GM12865 (cell line): Measurements from ENCODE around the gene ZMYND12.

Experiments
- DNase-seq: peaks from one replicate; pipeline ENCODE4 v3.0.0; 2010; ENCODE audit warnings: low read depth
- H3K4me3 ChIP-seq: 2 replicates; pipeline ENCODE4 v1.5.1; 2011; ENCODE audit warnings: mild to moderate bottlenecking, low read depth, low read length, control low read depth
- TF ChIP-seq, protein P1 (sequence below): IDR thresholded peaks from 2 replicates; pipeline ENCODE4 v1.5.1; 2011; ENCODE audit warnings: low read length, control low read depth, low read depth, inconsistent platforms; ENCODE audit not compliant: insufficient read depth; ENCODE audit errors: missing control alignments

ZMYND12 gene

DNA sequence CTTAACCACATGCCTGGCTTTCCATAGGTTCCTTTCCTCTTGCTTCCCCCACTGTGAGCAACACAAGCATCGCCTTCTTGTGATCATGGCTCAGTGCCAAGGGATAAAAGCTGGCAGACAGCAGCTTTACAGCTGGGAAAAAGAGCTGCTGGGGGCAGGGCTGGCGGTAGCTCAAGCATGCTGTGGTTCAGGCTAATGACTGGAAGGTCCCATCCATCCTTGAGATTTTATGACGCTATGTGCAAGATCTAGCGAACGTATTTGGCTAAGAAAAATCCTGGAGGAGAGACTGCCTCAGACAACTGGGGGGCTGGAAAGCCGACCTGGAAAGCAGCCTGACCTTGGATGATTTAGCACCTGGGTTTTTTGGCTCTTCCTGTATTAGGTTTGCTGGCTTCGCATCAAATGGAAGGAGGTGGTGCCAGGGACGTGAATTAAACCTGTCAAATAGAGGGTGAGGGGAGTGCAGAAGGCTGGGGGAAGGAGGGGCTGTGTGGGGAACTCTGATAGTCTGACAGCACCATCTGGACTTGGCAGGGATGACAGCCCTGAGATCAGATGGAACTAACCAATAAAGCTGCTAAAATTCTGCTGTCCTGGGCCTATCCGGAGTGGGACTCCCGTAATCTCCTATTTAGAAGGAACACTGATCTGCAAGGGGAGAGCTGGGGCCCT, 34.8 kb downstream of the ZMYND12 start:
- TF ChIP-seq, protein P1, sequence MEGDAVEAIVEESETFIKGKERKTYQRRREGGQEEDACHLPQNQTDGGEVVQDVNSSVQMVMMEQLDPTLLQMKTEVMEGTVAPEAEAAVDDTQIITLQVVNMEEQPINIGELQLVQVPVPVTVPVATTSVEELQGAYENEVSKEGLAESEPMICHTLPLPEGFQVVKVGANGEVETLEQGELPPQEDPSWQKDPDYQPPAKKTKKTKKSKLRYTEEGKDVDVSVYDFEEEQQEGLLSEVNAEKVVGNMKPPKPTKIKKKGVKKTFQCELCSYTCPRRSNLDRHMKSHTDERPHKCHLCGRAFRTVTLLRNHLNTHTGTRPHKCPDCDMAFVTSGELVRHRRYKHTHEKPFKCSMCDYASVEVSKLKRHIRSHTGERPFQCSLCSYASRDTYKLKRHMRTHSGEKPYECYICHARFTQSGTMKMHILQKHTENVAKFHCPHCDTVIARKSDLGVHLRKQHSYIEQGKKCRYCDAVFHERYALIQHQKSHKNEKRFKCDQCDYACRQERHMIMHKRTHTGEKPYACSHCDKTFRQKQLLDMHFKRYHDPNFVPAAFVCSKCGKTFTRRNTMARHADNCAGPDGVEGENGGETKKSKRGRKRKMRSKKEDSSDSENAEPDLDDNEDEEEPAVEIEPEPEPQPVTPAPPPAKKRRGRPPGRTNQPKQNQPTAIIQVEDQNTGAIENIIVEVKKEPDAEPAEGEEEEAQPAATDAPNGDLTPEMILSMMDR, result no peak
- no peak for DNase-seq
- H3K4me3 ChIP-seq, result no peak overlapping the region

DNA sequence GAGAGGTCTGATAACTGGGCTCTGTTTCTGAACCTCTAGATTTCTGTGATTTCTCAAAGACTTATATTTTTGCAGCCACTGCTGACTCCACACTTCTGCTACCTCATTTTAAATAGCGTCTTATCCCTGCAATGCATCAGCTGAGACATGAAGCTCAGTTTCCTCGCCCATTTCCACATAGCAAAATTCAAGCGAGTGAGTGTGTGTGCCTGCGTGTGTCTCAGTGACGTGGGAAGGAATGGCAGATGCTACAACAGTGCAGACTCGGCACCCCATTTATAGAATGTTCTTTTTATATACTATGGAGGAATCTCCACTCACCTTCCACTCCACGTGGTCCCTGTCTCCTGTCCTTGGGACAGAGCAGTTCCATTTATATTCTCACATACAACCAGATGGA, 35.7 kb downstream of the ZMYND12 start:
- no peak for DNase-seq
- TF ChIP-seq, protein P1, result no peak
- H3K4me3 ChIP-seq, result no peak overlapping the region

DNA sequence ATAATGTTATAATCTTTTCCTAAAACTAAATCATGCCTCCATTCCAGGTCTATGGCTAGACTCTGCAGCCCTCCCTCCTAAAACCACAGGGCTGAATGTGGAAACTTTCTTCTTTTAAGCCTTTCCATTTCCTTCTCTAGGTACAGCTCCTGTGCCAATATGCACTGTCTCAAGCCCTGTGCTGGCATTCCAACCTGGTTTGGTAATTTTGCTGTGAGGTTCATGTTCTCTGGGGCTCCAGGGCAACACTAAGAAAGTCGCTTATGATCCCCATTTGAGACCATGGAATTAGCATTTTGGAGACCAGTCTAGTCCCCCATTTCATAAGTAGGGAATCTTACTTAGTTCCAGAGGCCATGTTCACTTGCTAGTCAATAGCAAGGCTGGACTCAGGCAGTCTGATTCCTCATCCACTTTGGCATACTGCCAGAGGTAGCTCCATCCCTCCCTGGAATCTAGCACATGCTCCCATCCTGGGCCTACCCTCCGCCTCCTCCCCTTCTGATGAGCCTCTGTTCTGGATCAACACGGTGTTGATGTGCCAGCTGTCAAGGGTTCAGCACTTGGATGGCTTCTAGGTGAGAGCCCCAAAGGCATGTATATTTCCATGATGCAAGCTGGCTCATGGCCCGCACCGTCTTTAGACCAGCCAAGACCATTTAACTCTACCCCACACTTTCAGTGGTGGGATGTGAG, 36.5 kb downstream of the ZMYND12 start:
- no peak for DNase-seq

DNA sequence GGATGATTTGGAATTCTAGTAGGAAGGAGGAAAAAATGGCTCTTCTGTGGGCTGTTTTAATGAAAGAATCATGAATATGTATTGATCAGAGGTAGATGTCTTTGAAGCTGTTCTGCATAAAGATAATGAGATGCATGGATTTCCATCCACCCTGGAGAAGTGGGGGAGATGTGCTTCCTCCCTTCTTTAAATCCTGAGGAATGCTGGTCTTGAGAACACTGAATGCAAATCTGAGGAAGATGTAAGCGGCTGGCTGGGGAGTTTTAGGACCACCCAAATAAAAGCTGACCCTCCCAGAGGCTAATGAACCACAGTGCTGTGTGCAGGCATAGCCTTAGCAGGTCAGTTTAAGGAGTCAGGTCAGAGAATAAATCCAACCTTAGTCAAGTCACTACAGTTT, 37.3 kb downstream of the ZMYND12 start:
- no peak for DNase-seq
- TF ChIP-seq, protein P1, result no peak
- no peak overlapping the region for H3K4me3 ChIP-seq

More for the DNA sequence above, 36.5 kb downstream of the ZMYND12 start:
- no peak overlapping the region for H3K4me3 ChIP-seq
- TF ChIP-seq, protein P1, result no peak

DNA sequence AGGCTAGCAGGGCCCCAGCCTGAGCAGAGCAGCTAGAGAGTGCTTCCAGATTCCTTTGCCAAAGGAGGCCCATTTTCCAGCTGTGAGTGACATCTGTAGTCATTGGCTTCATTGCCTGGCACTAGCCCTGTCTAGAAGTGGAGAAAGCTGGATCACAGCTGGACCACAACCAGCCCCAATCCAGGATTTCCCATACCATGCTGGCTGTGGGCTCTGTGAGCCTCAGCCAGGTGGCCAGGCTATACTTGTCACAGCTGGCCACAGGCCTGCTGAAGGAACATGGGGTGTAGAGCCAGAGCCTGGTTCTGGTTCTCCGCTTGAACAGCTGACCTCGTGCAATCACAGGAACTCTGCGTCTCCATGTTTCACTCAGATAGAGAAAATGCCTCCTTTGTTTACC, 38.7 kb downstream of the ZMYND12 start:
- TF ChIP-seq, protein P1, result no peak
- DNase-seq, result no peak
- H3K4me3 ChIP-seq, result no peak overlapping the region

DNA sequence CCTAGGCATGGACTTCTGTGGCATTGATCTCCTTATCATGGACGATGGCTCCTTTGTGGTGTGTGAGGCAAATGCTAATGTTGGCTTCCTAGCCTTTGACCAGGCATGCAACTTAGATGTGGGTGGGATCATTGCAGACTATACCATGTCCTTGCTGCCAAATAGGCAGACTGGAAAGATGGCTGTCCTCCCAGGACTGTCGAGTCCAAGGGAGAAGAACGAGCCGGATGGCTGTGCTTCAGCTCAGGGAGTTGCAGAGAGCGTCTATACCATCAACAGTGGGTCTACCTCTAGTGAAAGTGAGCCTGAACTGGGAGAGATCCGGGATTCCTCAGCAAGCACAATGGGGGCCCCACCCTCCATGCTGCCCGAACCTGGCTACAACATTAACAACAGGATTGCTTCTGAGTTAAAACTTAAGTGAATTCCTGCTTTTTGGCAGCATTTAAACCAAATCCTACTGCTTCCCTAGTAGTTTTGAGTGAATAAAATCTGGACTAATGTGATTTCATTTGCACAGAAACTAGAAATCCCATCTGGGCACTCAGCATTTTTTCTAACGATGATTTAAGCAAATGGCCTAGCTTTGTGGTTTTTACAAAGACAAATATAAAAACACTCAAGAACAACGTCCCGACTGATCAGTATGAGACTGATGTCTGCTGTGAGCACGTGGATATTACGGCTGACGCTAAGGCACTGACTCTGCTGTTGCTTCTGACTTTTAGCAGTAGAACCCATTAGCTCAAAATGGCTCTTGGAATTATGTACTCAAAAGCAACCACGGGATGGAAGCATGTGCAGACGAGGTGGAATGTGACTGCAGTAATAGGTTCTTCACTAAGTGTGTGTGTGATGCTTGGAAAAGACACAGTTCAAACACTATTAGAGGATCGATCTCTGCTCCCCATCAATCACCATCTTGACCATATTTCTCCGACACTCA, 41.0 kb downstream of the ZMYND12 start:
- TF ChIP-seq, protein P1, result no peak
- no peak for DNase-seq
- no peak overlapping the region for H3K4me3 ChIP-seq
